ENCODE data around the gene C2CD5.
"Not testable (repeated sequence)": the region's sequence is repeated elsewhere in the genome, so short reads cannot be mapped to it uniquely, and the experiment has no call there.

The C2CD5 gene

DNA sequence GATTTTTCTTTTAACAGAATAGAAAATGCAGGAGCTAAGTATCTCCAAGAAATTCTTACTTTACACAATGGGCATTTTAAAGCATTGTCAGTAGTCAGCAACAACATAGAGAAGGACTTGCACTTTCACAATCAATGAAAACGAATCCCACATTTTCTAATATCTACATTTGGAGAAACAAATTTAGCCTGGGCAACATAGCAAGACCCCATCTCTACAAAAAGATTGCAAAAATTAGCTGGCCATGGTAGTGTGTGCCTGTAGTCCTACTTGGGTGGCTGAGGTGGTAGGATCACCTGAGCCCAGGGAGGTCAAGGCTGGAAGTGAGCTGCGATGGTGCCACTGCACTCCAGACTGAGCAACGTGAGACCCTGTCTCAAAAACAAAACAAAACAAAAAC is 30.6 kb upstream of the C2CD5 start:
- ChIA-PET CTCF (no interaction called here), POLR2A (no interaction called here)
- no peak for DNase-seq
- Histone ChIP-seq H3K27me3 (replicated peaks in 2 of 5; ENCODE audit: control insufficient read depth in 4 of 5, insufficient read depth in 5 of 5, low read length in 4 of 5) (no peaks in the 10 kb centered on the region), H3K4me1 (ENCODE audit: control extremely low read depth in 1 of 4, control insufficient read depth in 4 of 4, insufficient read depth in 4 of 4, low read length in 3 of 4) (no peaks in the 10 kb centered on the region), H3K9me3 (ENCODE audit: control extremely low read depth in 1 of 5, control insufficient read depth in 4 of 5, insufficient read depth in 2 of 5, low read depth in 1 of 5, low read length in 4 of 5) (no peaks in the 10 kb centered on the region), H3K36me3 (ENCODE audit: control insufficient read depth in 4 of 4, insufficient read depth in 4 of 4, low read length in 3 of 4) (no peaks in the 10 kb centered on the region), H3K27ac (ENCODE audit: insufficient read depth in 1 of 2, low read depth in 1 of 2, low read length in 2 of 2, poor library complexity in 1 of 2, severe bottlenecking in 2 of 2) (no peak overlapping the region), H3K4me3 (ENCODE audit: control insufficient read depth in 1 of 7, extremely low read depth in 1 of 7, insufficient read depth in 4 of 7, low read depth in 2 of 7, low read length in 6 of 7) (no peak overlapping the region)
- no CpG with 5 or more reads among the region's 3 CpGs for WGBS (ENCODE audit: insufficient coverage)

DNA sequence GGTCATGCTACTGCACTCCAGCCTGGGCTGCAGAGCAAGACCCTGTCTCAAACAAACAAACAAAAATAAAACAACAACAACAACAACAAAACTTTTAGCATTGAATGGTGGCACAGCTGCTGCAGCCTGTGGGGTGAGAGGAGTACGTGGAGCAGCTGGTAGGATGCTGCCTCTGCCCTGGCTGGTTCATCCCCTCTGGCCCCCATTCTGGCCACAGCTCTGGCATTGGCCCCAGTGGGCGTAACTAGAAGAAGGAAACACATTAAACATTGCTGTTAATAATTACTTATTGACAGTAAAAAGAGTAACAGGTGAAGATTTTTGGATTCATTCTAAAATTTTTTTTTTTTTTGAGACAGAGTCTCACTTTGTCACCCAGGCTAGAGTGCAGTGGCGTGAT is 28.8 kb upstream of the C2CD5 start:
- Histone ChIP-seq H3K27me3 (replicated peaks in 2 of 5; ENCODE audit: control insufficient read depth in 4 of 5, insufficient read depth in 5 of 5, low read length in 4 of 5) (no peaks in the 10 kb centered on the region), H3K4me1 (ENCODE audit: control extremely low read depth in 1 of 4, control insufficient read depth in 4 of 4, insufficient read depth in 4 of 4, low read length in 3 of 4) (no peaks in the 10 kb centered on the region), H3K4me3 (ENCODE audit: control insufficient read depth in 1 of 7, extremely low read depth in 1 of 7, insufficient read depth in 4 of 7, low read depth in 2 of 7, low read length in 6 of 7) (no peak overlapping the region), H3K27ac (ENCODE audit: insufficient read depth in 1 of 2, low read depth in 1 of 2, low read length in 2 of 2, poor library complexity in 1 of 2, severe bottlenecking in 2 of 2) (no peak overlapping the region), H3K9me3 (ENCODE audit: control extremely low read depth in 1 of 5, control insufficient read depth in 4 of 5, insufficient read depth in 2 of 5, low read depth in 1 of 5, low read length in 4 of 5) (peaks cover 0 to 5% (median 0%) of the 10 kb centered on the region in 5 experiments), H3K36me3 (ENCODE audit: control insufficient read depth in 4 of 4, insufficient read depth in 4 of 4, low read length in 3 of 4) (no peaks in the 10 kb centered on the region)
- ChIA-PET POLR2A (no interaction called here), CTCF (no interaction called here)
- WGBS (ENCODE audit: insufficient coverage): 100% methylated on average over 1 of the region's 3 CpGs
- no peak for DNase-seq

DNA sequence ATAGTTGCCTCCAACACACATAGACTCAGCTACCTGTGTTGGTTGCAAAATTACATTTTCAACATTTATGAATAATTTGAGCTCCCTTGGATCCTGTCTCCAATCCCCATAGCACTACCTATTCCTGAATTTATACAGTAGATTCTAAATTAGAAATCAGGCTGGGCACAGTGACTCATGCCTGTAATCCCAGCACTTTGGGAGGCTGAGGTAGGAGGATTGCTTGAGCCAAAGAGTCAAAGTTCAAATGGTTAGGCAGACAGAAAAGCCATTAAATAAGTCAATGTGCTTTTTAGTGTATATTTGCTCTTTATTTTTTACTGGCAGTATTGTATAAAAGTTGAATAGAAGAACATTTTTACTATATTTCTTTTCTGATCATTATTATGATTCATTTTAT is 24.9 kb upstream of the C2CD5 start:
- Histone ChIP-seq H3K4me1 (ENCODE audit: control extremely low read depth in 1 of 4, control insufficient read depth in 4 of 4, insufficient read depth in 4 of 4, low read length in 3 of 4) (no peaks in the 10 kb centered on the region), H3K4me3 (ENCODE audit: control insufficient read depth in 1 of 7, extremely low read depth in 1 of 7, insufficient read depth in 4 of 7, low read depth in 2 of 7, low read length in 6 of 7) (no peak overlapping the region), H3K9me3 (ENCODE audit: control extremely low read depth in 1 of 5, control insufficient read depth in 4 of 5, insufficient read depth in 2 of 5, low read depth in 1 of 5, low read length in 4 of 5) (peaks cover 0 to 6% (median 0%) of the 10 kb centered on the region in 5 experiments), H3K27me3 (replicated peaks in 2 of 5; ENCODE audit: control insufficient read depth in 4 of 5, insufficient read depth in 5 of 5, low read length in 4 of 5) (no peaks in the 10 kb centered on the region), H3K27ac (ENCODE audit: insufficient read depth in 1 of 2, low read depth in 1 of 2, low read length in 2 of 2, poor library complexity in 1 of 2, severe bottlenecking in 2 of 2) (no peak overlapping the region), H3K36me3 (ENCODE audit: control insufficient read depth in 4 of 4, insufficient read depth in 4 of 4, low read length in 3 of 4) (no peaks in the 10 kb centered on the region)
- DNase-seq: no peak
- CTCF ChIA-PET: no interaction called here
- POLR2A ChIA-PET: no interaction called here

DNA sequence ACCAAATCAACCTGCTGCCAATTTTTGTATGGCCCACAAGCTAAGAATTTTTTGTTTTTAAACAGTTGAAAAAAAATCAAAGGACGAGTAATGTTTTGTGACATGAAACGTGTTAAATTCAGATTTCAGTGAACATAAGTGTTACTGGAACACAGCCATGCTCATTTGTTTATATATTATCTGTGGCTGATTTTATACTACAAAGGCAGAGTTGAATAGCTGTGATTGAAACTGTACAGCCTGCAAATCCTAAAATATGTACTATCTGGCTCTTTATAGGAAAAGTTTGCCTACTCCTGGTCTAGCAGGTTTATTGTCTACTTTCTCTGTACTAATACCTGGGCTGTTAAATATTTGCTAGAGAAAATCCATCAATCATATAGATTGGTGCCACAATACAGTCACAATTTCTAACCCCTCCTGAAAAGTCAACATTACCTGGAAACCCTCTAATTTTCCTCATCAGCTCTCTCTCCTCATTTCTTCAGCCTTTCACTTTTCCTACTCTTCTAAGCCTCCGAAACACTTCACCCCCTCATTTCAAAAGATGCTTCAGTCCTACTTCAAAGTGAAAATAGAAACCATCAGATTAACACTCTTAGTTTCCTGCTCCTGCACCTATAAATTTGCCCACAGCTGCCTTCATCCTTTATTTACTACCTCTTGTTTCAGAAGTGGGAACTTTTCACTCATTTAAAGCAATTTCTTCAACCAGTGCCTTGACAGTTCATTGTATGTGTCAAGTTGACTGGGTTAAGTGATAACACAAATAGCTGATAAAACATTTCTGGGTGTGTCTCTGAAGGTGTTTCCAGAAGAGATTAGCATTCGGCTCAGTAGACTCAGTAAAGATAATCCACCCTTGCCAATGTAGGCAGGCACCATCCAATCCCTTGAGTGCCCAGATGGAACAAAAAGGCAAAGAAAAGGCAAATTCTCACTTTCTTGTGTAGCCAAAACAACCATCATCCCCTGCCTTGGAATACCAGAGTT is 18.0 kb upstream of the C2CD5 start:
- no peak for DNase-seq
- WGBS (ENCODE audit: insufficient coverage): 92% methylated on average over 2 of the region's 4 CpGs
- no peak overlapping the region for H3K4me3 ChIP-seq (ENCODE audit: control insufficient read depth in 1 of 7, extremely low read depth in 1 of 7, insufficient read depth in 4 of 7, low read depth in 2 of 7, low read length in 6 of 7)
- no peak overlapping the region for H3K27ac ChIP-seq (ENCODE audit: insufficient read depth in 1 of 2, low read depth in 1 of 2, low read length in 2 of 2, poor library complexity in 1 of 2, severe bottlenecking in 2 of 2)
- no peaks in the 10 kb centered on the region for H3K4me1 ChIP-seq (ENCODE audit: control extremely low read depth in 1 of 4, control insufficient read depth in 4 of 4, insufficient read depth in 4 of 4, low read length in 3 of 4)
- ChIA-PET CTCF (no interaction called here), POLR2A (no interaction called here)
- no peaks in the 10 kb centered on the region for H3K27me3 ChIP-seq (replicated peaks in 2 of 5; ENCODE audit: control insufficient read depth in 4 of 5, insufficient read depth in 5 of 5, low read length in 4 of 5)
- no peaks in the 10 kb centered on the region for H3K9me3 ChIP-seq (ENCODE audit: control extremely low read depth in 1 of 5, control insufficient read depth in 4 of 5, insufficient read depth in 2 of 5, low read depth in 1 of 5, low read length in 4 of 5)
- no peaks in the 10 kb centered on the region for H3K36me3 ChIP-seq (ENCODE audit: control insufficient read depth in 4 of 4, insufficient read depth in 4 of 4, low read length in 3 of 4)

DNA sequence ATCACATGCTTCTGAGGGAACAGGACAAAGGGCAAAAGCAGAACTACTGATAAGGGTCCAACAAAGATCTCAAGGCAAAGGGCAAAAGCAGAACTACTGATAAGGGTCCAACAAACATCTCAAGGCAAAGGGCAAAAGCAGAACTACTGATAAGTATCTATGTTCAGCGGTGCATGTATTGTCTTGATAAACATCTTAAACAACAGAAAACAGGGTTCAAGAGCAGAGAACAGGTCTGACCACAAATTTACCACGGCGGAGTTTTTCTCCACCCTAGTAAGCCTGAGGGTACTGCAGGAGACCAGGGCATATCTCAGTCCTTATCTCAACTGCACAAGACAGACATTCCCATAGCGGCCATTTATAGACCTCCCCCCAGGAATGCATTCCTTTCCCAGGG is 10.4 kb upstream of the C2CD5 start:
- CTCF ChIA-PET; H3K4me3 ChIP-seq (ENCODE audit: control insufficient read depth in 1 of 7, extremely low read depth in 1 of 7, insufficient read depth in 4 of 7, low read depth in 2 of 7, low read length in 6 of 7); H3K36me3 ChIP-seq (ENCODE audit: control insufficient read depth in 4 of 4, insufficient read depth in 4 of 4, low read length in 3 of 4); POLR2A ChIA-PET; H3K27me3 ChIP-seq (replicated peaks in 2 of 5; ENCODE audit: control insufficient read depth in 4 of 5, insufficient read depth in 5 of 5, low read length in 4 of 5); H3K27ac ChIP-seq (ENCODE audit: insufficient read depth in 1 of 2, low read depth in 1 of 2, low read length in 2 of 2, poor library complexity in 1 of 2, severe bottlenecking in 2 of 2); H3K4me1 ChIP-seq (ENCODE audit: control extremely low read depth in 1 of 4, control insufficient read depth in 4 of 4, insufficient read depth in 4 of 4, low read length in 3 of 4): not testable (repeated sequence)
- WGBS (ENCODE audit: insufficient coverage): 60% methylated on average over 1 of the region's 4 CpGs
- peaks cover 0 to 18% (median 2%) of the 10 kb centered on the region in 5 experiments for H3K9me3 ChIP-seq (ENCODE audit: control extremely low read depth in 1 of 5, control insufficient read depth in 4 of 5, insufficient read depth in 2 of 5, low read depth in 1 of 5, low read length in 4 of 5)
- DNase-seq: peak in 2 of 3 donors; percentile 28 to 54

DNA sequence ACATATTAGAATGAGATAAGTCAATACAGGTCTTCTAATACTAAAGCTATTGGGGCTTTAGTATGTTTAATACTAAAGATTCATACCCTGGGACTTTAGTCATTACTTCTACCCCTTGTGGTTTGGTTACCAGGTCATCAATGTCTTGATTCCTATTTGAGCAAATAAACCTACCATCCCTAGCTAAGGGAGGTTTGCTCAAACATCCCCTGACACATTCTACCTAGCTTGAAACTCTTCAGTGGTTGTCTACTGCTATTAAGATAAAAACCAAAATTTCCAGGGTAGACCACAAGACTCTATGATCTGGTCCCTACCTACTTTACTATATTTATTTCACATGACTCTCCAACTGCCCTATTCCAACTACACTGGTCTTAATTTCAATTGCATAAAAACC is 7.3 kb upstream of the C2CD5 start:
- no peak for DNase-seq
- H3K9me3 ChIP-seq (ENCODE audit: control extremely low read depth in 1 of 5, control insufficient read depth in 4 of 5, insufficient read depth in 2 of 5, low read depth in 1 of 5, low read length in 4 of 5): peaks cover 0 to 18% (median 2%) of the 10 kb centered on the region in 5 experiments
- ChIA-PET POLR2A (no interaction called here), CTCF (interaction anchor here (0.9 kb wide), 1 partner anchor 79 kb away, joined by 3 read pairs; no protein-coding TSS in a partner anchor)
- no peak overlapping the region for H3K4me3 ChIP-seq (ENCODE audit: control insufficient read depth in 1 of 7, extremely low read depth in 1 of 7, insufficient read depth in 4 of 7, low read depth in 2 of 7, low read length in 6 of 7)
- no peaks in the 10 kb centered on the region for H3K36me3 ChIP-seq (ENCODE audit: control insufficient read depth in 4 of 4, insufficient read depth in 4 of 4, low read length in 3 of 4)
- H3K4me1 ChIP-seq (ENCODE audit: control extremely low read depth in 1 of 4, control insufficient read depth in 4 of 4, insufficient read depth in 4 of 4, low read length in 3 of 4): peaks cover 0 to 5% (median 0%) of the 10 kb centered on the region in 4 experiments
- H3K27ac ChIP-seq (ENCODE audit: insufficient read depth in 1 of 2, low read depth in 1 of 2, low read length in 2 of 2, poor library complexity in 1 of 2, severe bottlenecking in 2 of 2): no peak overlapping the region
- no peaks in the 10 kb centered on the region for H3K27me3 ChIP-seq (replicated peaks in 2 of 5; ENCODE audit: control insufficient read depth in 4 of 5, insufficient read depth in 5 of 5, low read length in 4 of 5)

DNA sequence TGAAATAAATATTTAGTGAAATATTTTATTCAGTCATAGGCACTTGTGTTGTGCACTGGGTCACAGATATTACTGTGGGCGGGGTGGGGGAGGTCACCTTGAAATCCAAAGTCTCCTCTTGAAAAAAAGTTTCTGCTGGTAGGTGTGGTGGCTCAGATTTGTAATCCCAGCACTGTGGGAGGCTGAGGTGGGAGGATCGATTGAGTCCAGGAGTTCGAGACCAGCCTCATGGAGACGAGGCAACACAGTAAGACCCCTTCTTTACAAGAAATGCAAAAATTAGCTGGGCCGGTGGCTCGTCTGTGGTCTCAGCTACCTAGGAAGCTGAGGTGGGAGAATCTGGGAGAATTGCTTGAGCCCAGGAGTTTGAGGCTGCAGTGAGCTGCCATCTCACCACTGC is 913 bp upstream of the C2CD5 start:
- 100% methylated on average over 5 of the region's 6 CpGs for WGBS (ENCODE audit: insufficient coverage)
- Histone ChIP-seq H3K9me3 (ENCODE audit: control extremely low read depth in 1 of 5, control insufficient read depth in 4 of 5, insufficient read depth in 2 of 5, low read depth in 1 of 5, low read length in 4 of 5) (no peaks in the 10 kb centered on the region), H3K4me3 (ENCODE audit: control insufficient read depth in 1 of 7, extremely low read depth in 1 of 7, insufficient read depth in 4 of 7, low read depth in 2 of 7, low read length in 6 of 7) (peak overlapping the region in 2 of 7 experiments; percentile 87 to 93), H3K36me3 (ENCODE audit: control insufficient read depth in 4 of 4, insufficient read depth in 4 of 4, low read length in 3 of 4) (no peaks in the 10 kb centered on the region), H3K27ac (ENCODE audit: insufficient read depth in 1 of 2, low read depth in 1 of 2, low read length in 2 of 2, poor library complexity in 1 of 2, severe bottlenecking in 2 of 2) (no peak overlapping the region), H3K4me1 (ENCODE audit: control extremely low read depth in 1 of 4, control insufficient read depth in 4 of 4, insufficient read depth in 4 of 4, low read length in 3 of 4) (peaks cover 17 to 36% (median 26%) of the 10 kb centered on the region in 4 experiments), H3K27me3 (replicated peaks in 2 of 5; ENCODE audit: control insufficient read depth in 4 of 5, insufficient read depth in 5 of 5, low read length in 4 of 5) (no peaks in the 10 kb centered on the region)
- CTCF ChIA-PET: interaction anchor here (0.7 to 4.0 kb wide), 4 partner anchors 13 to 133 kb away, joined by 3 to 13 read pairs (median 6); partner anchors contain the start of gene ETNK1
- DNase-seq: no peak
- POLR2A ChIA-PET: interaction anchor here (1.0 kb wide), 1 partner anchor 16 kb away, joined by 3 read pairs; no protein-coding TSS in a partner anchor
